ENCODE measurements around the gene MRPL43.
"Not testable (repeated sequence)": the region's sequence is repeated elsewhere in the genome, so short reads cannot be mapped to it uniquely, and the experiment has no call there.

Gene MRPL43

DNA sequence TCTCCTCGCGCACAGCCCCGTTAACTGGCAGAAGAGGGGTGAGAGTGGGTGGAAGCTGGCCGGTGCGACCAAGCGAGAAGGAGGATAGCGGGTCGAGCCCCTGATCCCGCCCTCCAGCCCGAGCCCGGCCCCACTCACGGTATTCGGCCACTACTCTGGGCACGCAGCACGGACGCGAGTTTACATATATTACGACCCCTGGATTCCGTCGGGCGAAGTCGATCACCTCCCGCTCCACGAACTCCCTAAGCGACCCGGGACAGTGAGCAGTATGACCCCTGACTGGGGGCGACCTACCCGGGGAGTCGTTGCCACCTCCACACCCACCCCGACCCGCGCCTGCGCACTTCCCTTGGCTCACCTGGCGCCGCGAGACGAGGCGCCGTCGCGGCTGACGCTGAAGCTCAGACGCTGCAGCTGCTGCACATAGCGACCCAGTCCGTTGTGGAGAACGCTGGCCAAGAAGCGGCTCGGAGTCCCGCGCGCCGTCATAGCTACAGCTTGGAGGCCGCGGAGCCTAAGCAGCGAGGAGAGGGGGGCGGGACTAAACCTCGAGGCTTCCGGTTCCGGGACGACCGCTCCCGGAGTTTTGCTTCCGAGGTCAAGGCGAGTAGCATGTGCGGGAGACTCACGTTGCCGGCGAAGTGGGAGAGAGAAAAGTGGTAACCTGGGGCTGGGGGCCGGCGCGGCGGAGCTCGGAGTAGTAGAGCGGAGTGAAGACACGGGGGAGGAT, at the start of gene MRPL43, which contains the start of gene TWNK:
MRPL43 (minus strand) TSS at position 546 of the 733 bp plus-strand sequence; CDS start at position 492, 54 bp downstream.
TWNK (plus strand) TSS at position 592 of the 733 bp plus-strand sequence. CDS start 668 bp downstream, outside the sequence.
- H3K4me1 Mint-ChIP-seq (ENCODE audit: low read depth) = peaks cover 49% of the 10 kb centered on the region
- no peaks in the 10 kb centered on the region for H3K9me3 Mint-ChIP-seq
- peaks cover 80% of the 10 kb centered on the region for H3K36me3 Mint-ChIP-seq (ENCODE audit: low read depth)
- peak within 1 kb of the TSS; percentile 96 for H3K4me3 Mint-ChIP-seq
- H3K27ac Mint-ChIP-seq = peak within 1 kb of the TSS; percentile 96
- DNase-seq = peak; percentile 92
- no peaks in the 10 kb centered on the region for H3K27me3 Mint-ChIP-seq

DNA sequence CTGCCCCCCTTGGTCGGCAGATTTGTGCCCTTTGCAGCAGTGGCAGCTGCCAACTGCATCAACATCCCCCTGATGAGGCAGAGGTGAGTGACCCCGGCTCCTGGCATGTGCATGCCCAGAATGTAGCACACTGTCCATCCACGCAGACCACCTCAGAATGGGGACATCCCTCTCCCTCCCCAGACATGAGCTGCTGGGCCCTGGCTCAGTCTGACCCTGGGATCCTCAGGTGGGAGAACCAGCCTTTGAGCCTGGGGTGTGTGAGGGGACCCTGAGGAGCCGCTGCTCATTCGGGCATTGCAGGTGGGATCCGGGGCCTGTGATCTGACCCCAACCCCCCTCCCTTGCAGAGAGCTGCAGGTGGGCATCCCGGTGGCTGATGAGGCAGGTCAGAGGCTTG, 49.4 kb upstream of the MRPL43 start:
- H3K27ac Mint-ChIP-seq = no peak overlapping the region
- H3K9me3 Mint-ChIP-seq = no peaks in the 10 kb centered on the region
- H3K4me1 Mint-ChIP-seq (ENCODE audit: low read depth) = peaks cover 21% of the 10 kb centered on the region
- no peak for DNase-seq
- peaks cover 37% of the 10 kb centered on the region for H3K36me3 Mint-ChIP-seq (ENCODE audit: low read depth)
- no peaks in the 10 kb centered on the region for H3K27me3 Mint-ChIP-seq
- H3K4me3 Mint-ChIP-seq = no peak overlapping the region

DNA sequence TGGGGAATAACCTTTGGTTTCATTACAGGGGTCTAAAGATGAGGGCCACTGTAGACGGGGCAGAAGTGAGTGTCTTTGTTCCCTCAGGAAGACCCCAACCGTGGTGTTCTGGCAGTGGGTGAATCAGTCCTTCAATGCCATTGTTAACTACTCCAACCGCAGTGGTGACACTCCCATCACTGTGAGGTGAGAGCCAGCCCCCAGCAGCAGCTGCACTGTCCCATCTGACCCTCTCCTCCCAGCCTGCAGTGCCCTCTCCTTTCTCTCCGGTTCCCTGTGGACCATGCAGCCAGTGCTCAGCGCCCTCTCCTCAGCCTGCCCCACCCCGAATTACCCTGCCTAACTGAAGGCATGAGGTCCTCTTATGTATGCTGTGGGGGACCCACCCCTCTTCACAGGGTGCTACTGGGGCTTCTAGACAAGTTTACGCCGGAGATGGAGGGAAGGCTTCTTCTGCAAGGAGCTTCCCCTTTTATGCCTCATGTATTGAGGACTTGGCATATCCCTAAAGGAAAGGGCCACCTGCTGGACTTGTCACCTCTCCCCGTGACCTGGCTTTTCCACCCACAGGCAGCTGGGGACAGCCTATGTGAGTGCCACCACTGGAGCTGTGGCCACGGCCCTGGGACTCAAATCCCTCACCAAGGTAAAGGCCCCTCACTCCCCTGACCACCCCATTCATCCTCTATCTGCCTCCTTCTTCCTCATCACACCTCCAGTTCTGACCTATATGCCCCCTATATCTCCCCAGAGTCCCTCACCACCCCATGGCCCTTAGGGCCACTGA, 48.8 kb upstream of the MRPL43 start:
- Mint-ChIP-seq H3K27me3 (no peaks in the 10 kb centered on the region), H3K36me3 (ENCODE audit: low read depth) (peaks cover 41% of the 10 kb centered on the region), H3K4me1 (ENCODE audit: low read depth) (peaks cover 25% of the 10 kb centered on the region), H3K4me3 (no peak overlapping the region), H3K9me3 (no peaks in the 10 kb centered on the region), H3K27ac (no peak overlapping the region)
- DNase-seq = no peak

DNA sequence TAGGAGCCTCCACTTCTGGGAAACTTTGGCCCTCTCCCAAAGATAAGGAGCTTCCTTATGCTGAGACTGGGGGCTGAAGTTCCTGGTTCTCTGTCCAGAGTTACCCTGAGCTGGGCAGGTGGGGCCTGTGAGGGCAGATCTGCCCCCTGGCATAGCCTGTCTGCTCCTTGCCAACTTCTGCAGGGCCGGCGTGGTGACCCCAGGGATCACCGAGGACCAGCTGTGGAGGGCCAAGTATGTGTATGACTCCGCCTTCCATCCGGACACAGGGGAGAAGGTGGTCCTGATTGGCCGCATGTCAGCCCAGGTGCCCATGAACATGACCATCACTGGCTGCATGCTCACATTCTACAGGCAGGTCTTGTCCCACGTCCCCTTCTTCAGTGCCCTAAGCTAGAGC, 48.0 kb upstream of the MRPL43 start:
- no peak for DNase-seq

DNA sequence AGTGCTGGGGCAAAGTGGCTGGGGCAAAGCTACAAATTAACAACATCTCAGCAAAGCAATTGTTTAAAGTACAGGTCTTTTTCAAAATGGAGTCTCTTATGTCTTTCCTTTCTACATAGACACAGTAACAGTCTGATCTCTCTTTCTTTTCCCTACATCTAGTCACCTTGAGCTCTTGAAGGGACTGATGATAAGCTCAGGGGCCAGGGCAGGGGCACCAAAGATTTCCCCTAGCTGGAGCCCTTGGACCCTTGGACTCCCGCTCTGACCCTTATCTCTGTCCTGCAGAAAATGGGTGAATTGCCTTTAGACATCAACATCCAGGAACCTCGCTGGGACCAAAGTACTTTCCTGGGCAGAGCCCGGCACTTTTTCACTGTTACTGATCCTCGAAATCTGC, 47.1 kb upstream of the MRPL43 start:
- peaks cover 40% of the 10 kb centered on the region for H3K36me3 Mint-ChIP-seq (ENCODE audit: low read depth)
- H3K4me3 Mint-ChIP-seq, H3K9me3 Mint-ChIP-seq, H3K27ac Mint-ChIP-seq, DNase-seq, H3K27me3 Mint-ChIP-seq: not testable (repeated sequence)
- peaks cover 28% of the 10 kb centered on the region for H3K4me1 Mint-ChIP-seq (ENCODE audit: low read depth)

More for the DNA sequence above, 48.0 kb upstream of the MRPL43 start:
- Mint-ChIP-seq H3K36me3 (ENCODE audit: low read depth) (peaks cover 40% of the 10 kb centered on the region), H3K4me3 (no peak overlapping the region), H3K27ac (no peak overlapping the region), H3K27me3 (no peaks in the 10 kb centered on the region), H3K9me3 (no peaks in the 10 kb centered on the region), H3K4me1 (ENCODE audit: low read depth) (peaks cover 27% of the 10 kb centered on the region)

DNA sequence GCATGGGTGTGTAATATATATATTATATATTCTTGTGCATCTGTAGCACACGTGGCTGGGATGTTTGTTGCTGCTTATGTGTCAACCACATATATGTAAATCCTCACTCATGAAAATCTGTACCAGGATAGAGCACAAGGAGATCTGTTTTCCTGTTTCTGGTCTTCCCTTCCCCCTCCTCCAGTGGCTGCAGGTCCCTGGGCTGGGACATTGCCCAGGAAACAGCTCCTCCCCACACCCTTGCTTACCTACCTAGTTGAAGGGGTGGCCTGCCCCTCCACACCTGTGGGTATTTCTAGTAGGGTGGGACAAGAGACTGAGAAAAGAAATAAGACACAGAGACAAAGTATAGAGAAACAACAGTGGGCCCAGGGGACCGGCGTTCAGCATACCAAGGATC, 46.0 kb upstream of the MRPL43 start:
- Mint-ChIP-seq H3K4me3 (peak overlapping the region; percentile 77), H3K4me1 (ENCODE audit: low read depth) (peaks cover 28% of the 10 kb centered on the region), H3K27ac (peak overlapping the region; percentile 63), H3K27me3 (peaks cover 8% of the 10 kb centered on the region), H3K36me3 (ENCODE audit: low read depth) (peaks cover 34% of the 10 kb centered on the region), H3K9me3 (no peaks in the 10 kb centered on the region)
- DNase-seq = no peak

DNA sequence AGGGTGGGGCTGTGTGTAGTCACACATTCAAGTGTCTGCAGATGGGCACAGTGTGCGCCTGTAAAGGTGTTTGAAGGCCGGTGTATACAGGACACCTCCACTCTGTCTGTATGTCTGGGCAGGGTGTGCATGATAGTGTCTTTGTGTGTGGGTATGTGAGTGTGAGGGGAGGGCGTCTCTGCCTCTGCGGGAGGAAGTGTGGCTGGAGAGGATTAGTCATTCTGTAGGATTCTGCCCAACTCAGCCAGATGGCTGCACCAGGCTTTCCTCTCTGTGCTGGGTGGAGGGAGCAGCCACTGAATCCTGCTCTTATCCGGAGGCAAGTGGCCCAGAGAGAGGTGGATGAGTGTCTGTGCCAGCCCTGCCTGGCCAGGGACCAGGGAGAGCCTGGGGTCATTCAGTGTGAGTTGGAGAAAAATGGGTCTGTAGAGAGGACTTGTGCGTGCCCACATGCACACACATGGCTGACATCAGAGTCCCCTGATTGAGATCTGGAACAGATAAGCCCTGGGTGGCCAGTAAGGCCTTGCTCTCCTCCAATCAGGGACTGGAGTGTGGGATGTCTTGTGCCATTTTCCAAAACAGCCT, 45.4 kb upstream of the MRPL43 start:
- peak overlapping the region; percentile 77 for H3K4me3 Mint-ChIP-seq
- peak; percentile 72 for DNase-seq
- peaks cover 8% of the 10 kb centered on the region for H3K27me3 Mint-ChIP-seq

DNA sequence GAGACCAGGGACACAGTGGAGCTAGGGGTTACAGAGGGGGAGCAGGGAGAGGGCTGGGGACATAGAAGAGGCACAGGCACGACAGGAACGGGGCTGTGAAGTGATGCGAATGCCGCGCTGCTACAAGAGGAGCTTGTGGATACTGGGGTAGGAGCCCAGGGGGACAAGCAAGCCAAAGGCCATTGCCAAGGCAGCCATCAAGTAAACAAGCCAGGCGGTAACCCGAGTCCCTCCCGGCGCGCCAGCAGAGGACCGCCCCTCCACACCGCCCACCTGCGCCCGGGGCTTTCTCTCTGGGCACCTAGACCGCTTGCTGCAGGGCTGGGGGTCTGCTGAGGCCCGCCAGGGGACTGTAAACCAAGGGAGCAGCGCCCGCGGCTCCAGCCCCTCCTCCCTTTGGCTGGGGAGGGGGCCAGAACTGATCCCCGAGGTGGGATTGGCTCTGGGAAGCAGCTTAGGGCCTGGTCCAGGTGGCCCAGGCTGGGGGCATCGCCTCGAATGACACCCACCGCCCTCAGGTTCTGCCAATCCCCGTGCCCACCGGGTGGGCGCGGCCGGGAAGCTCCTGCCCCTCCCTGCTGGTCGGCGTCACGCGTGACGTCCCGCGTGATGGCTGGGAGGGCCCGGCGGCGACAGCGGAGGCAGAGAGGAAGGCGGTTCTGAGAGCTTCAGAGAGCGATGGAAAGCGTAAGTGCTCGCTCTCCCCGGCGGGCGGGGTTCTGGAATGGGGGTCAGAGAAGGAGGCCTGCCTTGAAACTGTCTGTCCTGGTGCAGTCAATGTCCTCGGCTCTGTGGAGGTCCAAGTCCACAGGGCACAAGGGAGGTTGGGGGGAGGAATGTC, 44.7 kb upstream of the MRPL43 start:
- no peaks in the 10 kb centered on the region for H3K9me3 Mint-ChIP-seq
- H3K36me3 Mint-ChIP-seq (ENCODE audit: low read depth) = peaks cover 22% of the 10 kb centered on the region
- DNase-seq = peak; percentile 81
- H3K27me3 Mint-ChIP-seq = peaks cover 8% of the 10 kb centered on the region
- peaks cover 28% of the 10 kb centered on the region for H3K4me1 Mint-ChIP-seq (ENCODE audit: low read depth)
- peak overlapping the region; percentile 90 for H3K27ac Mint-ChIP-seq
- peak overlapping the region; percentile 77 for H3K4me3 Mint-ChIP-seq

More for the DNA sequence above, 45.4 kb upstream of the MRPL43 start:
- Mint-ChIP-seq H3K27ac (peak overlapping the region; percentile 90), H3K36me3 (ENCODE audit: low read depth) (peaks cover 29% of the 10 kb centered on the region), H3K4me1 (ENCODE audit: low read depth) (peaks cover 28% of the 10 kb centered on the region), H3K9me3 (no peaks in the 10 kb centered on the region)

DNA sequence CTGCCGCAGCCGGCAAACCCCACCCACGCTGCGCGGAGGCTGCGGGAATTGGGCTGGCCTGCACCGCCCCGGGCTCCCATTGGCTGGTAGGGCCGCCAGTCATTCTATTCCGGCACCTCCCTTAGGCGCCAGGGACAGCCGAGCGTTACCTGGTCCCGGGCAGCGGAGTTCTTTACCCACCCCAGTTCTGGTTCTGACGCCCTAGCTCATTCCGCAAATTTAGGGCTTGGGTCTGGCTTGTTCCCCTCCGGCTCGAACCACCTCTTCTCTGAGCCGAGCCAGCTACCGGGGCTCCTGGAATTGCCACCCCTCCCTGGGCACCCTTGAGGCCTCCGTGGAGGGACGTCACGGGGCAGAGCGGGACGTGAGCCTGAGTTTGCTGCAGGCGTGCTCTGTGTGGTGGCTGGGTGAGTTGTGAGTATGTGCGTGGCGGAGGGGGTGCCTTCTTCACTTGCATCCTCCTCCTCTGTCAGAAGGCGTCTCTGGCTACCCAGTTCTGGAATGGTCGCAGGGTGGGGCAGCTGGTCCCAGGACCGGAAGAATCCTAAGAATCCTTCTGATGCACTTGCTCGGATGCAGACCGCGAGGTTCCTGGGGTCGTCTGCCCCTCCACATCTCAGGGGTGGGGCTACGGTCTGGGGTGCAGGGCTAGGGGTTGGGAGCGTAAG, 44.0 kb upstream of the MRPL43 start, which contains the start of the genes PDZD7 and SFXN3:
PDZD7 (minus strand) TSS at position 2 of the 668 bp plus-strand sequence. CDS start 910 bp downstream, outside the sequence.
SFXN3 (plus strand) TSS at position 107 of the 668 bp plus-strand sequence. CDS start 3,461 bp downstream, outside the sequence.
- Mint-ChIP-seq H3K36me3 (ENCODE audit: low read depth) (peaks cover 14% of the 10 kb centered on the region), H3K4me1 (ENCODE audit: low read depth) (peaks cover 28% of the 10 kb centered on the region), H3K27me3 (peaks cover 8% of the 10 kb centered on the region), H3K27ac (peak within 1 kb of the TSS; percentile 90), H3K9me3 (no peaks in the 10 kb centered on the region), H3K4me3 (peak within 1 kb of the TSS; percentile 77)
- peak; percentile 98 for DNase-seq

DNA sequence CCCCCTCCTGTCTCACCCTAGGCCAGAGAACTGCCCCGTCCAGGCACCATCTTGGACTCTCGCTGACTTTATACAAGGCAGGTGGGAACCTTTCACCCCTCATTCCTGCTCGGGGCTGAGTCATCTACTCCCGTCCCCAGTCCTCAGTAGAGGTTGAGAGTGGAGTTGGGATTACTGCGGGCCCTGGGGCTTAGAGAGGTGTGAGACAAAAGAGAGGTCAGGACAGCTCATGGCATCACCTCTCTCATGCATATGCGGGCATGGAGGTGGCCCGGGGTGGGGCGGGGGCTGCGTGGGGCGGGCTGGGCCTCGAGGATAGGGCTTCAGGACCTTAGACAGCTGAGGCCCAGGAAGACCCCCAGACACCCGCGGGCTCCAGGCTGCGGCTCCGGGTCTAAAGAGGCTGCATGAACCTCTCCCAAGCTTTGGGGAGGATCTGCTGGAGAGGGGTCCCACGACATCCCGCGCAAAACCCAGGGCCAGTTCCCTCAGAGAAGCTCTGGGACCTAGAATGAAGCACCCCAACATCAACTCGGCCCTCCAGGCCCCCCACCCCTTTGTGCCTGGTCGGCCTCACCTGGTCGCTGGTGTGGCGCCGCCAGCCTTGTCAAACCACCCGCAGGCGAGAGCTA, 43.3 kb upstream of the MRPL43 start:
- peaks cover 8% of the 10 kb centered on the region for H3K36me3 Mint-ChIP-seq (ENCODE audit: low read depth)
- peak overlapping the region; percentile 77 for H3K4me3 Mint-ChIP-seq
- DNase-seq = no peak
- peaks cover 28% of the 10 kb centered on the region for H3K4me1 Mint-ChIP-seq (ENCODE audit: low read depth)
- H3K9me3 Mint-ChIP-seq = no peaks in the 10 kb centered on the region
- H3K27ac Mint-ChIP-seq = peak overlapping the region; percentile 90
- H3K27me3 Mint-ChIP-seq = peaks cover 8% of the 10 kb centered on the region

DNA sequence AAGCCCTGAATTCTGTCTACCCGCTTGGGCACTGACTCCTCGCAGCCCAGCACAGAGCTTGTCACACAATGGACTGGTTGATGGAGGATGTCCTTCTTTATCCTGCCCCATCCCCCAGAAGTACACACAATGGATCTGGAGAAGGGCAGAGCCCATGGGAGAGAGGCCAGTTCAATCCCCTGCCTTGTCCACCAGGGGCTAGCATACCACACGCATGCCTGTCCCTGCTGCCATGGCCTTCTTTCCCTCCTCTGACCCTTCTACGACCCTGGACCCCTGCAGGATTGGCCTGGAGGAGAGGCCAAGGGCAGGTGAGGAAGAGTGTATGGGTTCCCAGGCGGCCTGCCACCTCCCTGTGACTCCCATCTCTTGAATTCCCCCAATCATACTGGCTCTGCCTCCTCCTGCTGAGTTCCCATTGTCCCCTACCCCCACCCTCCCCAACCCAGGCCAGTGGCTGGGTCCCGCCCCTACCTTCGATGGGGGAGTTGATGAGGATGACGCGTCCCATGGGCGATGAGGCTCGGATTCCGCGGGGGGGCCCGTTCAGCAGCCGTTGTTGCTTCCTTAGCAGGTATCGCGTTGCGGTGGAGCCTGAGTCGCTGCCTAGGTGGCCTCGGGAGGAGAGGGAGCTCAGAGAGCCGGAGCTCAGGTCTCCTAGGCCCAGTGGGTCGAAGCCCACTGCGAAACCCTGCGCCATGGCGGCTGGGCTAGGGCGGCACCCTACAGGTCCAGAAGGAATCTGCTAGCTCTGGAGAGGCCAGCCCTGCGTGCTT, 42.4 kb upstream of the MRPL43 start:
- H3K4me3 Mint-ChIP-seq = no peak overlapping the region

DNA sequence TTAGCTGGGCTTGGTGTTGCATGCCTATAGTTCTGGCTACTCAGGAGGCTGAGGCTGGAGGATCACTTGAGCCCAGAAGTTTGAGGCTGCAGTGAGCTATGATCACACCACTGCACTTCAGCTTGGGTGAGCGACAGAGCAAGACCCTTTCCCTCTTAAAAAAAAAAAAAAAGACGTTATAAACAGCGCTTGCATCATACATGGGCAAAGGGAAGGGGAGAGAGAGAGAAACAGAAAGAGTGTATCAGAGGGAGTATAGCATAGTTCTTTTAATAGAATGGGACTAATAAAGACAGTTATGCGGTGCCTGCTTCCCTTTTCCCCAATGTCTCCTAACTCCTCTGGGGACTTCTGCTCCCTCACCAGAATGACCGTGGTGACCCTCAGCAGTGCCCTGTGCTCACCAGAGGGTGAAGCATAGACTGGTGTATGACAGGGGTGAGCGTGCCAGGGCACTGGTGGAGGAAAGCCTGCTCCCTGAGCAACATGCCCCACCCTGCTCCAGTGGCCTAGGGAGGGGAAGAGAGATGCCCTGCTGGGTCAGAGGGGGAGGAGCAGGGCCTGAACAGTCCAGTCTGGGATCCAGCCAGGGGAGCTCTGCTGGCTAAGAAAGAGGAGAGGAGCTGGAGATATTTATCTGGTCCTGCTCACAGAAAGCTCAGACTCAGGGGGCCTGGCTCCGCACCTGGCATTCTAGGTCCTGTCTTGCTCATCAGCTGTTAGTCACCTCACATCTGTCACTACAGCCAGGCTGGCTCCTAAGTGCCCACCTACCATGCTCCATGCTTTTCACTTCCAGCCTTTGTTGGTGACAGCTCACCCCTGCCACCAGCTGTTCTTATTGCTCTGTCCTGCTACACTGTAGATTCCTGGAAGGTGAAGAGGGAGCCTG, 41.4 kb upstream of the MRPL43 start:
- H3K27ac Mint-ChIP-seq = no peak overlapping the region
- DNase-seq = no peak
- peaks cover 25% of the 10 kb centered on the region for H3K4me1 Mint-ChIP-seq (ENCODE audit: low read depth)
- peaks cover 5% of the 10 kb centered on the region for H3K36me3 Mint-ChIP-seq (ENCODE audit: low read depth)
- peaks cover 8% of the 10 kb centered on the region for H3K27me3 Mint-ChIP-seq
- no peak overlapping the region for H3K4me3 Mint-ChIP-seq
- no peaks in the 10 kb centered on the region for H3K9me3 Mint-ChIP-seq

More for the DNA sequence above, 42.4 kb upstream of the MRPL43 start:
- Mint-ChIP-seq H3K36me3 (ENCODE audit: low read depth) (peaks cover 5% of the 10 kb centered on the region), H3K4me1 (ENCODE audit: low read depth) (peaks cover 28% of the 10 kb centered on the region), H3K27me3 (peaks cover 8% of the 10 kb centered on the region), H3K27ac (no peak overlapping the region), H3K9me3 (no peaks in the 10 kb centered on the region)
- no peak for DNase-seq

Data from activated T-cell treated with anti-CD3 and anti-CD28 coated beads, Interleukin-2, amount 50 U/mL, for 24 hours (primary cell).